Measurements from ENCODE around the gene ZNF770.

- TF ChIP-seq CTCF (IDR thresholded peaks at IDR 0.05; ENCODE audit: low read depth, low read length) (no peak), EZH2phosphoT487 (IDR thresholded peaks at IDR 0.05; ENCODE audit: low read depth) (no peak)
Measured at GRCh38 chr15:34973512-34973911, 14.6 kb downstream of the ZNF770 start.

All from OCI-LY3 (cell line).